Measurements from ENCODE around the gene KMT2C. TPM values are rescaled to one million over a fixed set of nuclear protein-coding genes. Genes with fewer than 3 reads are reported as not detected.

KMT2C gene
- total and polyA plus RNA-seq, 10 of the 15 experiments (the other 5 are each of a cell fraction or from before 2014, with no cell fraction given) = 3.3 to 45.2 (median 19.2) TPM

DNA sequence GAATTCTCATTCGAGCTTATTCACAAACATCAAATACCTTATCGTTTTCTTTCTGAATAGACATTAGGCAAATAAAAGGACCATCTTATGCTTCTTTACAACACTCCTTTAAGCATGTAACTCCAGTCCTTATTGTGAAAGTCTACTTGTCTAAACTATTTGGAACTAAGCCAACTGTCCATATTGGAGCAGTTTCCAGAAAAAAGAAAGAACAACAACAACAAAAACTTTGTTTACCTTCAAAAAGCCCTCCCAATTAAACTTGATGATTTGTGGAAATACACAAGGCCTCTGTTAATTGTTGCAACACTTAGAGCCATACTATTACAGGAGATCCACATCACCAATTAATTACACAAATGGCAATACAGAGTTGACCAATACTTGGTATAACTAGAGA lies 246.7 kb downstream of the KMT2C start:
- intact Hi-C loops (cut with micrococcal nuclease; ENCODE audit: unreplicated experiment) (no loop called here), in situ Hi-C loops (cut with MboI) (no loop called here)
- ATAC-seq (no peak), FAIRE-seq (no peak), DNase-seq (ENCODE audit: low read depth, low spot score) (no peak)
- no peak for TF ChIP-seq ESRRA (IDR thresholded peaks at IDR 0.05; ENCODE audit: low read length)
- no peak for TF ChIP-seq RBBP5 (conservative IDR thresholded peaks at IDR 0.05)
- TF ChIP-seq BACH1 (IDR thresholded peaks at IDR 0.05; ENCODE audit: borderline replicate concordance) = no peak
- TF ChIP-seq, protein P1, sequence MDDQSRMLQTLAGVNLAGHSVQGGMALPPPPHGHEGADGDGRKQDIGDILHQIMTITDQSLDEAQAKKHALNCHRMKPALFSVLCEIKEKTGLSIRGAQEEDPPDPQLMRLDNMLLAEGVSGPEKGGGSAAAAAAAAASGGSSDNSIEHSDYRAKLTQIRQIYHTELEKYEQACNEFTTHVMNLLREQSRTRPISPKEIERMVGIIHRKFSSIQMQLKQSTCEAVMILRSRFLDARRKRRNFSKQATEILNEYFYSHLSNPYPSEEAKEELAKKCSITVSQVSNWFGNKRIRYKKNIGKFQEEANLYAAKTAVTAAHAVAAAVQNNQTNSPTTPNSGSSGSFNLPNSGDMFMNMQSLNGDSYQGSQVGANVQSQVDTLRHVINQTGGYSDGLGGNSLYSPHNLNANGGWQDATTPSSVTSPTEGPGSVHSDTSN (IDR thresholded peaks at IDR 0.05; ENCODE audit: insufficient replicate concordance, low read depth, low read length) = no peak
- no peak for TF ChIP-seq SUZ12 (IDR thresholded peaks at IDR 0.05; ENCODE audit: unreplicated experiment)
- TF ChIP-seq CHD2 (IDR thresholded peaks at IDR 0.05; ENCODE audit: borderline replicate concordance, low read depth, low read length) = no peak
- no peak for TF ChIP-seq POLR2AphosphoS5 (IDR thresholded peaks at IDR 0.05; ENCODE audit: low read length)
- TF ChIP-seq CBX3 (IDR thresholded peaks at IDR 0.05; ENCODE audit: borderline replicate concordance, low read depth) = no peak
- TF ChIP-seq MEF2A (IDR thresholded peaks at IDR 0.05; ENCODE audit: insufficient read depth, low read depth, low read length) = no peak
- TF ChIP-seq, protein P2, sequence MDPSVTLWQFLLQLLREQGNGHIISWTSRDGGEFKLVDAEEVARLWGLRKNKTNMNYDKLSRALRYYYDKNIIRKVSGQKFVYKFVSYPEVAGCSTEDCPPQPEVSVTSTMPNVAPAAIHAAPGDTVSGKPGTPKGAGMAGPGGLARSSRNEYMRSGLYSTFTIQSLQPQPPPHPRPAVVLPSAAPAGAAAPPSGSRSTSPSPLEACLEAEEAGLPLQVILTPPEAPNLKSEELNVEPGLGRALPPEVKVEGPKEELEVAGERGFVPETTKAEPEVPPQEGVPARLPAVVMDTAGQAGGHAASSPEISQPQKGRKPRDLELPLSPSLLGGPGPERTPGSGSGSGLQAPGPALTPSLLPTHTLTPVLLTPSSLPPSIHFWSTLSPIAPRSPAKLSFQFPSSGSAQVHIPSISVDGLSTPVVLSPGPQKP (IDR thresholded peaks at IDR 0.05; ENCODE audit: low read depth, low read length) = no peak
- no peak for TF ChIP-seq RAD21 (IDR thresholded peaks at IDR 0.05; ENCODE audit: insufficient read depth, low read depth, low read length)
- no peak for TF ChIP-seq SMC3 (IDR thresholded peaks at IDR 0.05; ENCODE audit: borderline replicate concordance, low read length)
- Histone ChIP-seq H3K4me3 (no peak overlapping the region), H3K9me3 (replicated peaks; ENCODE audit: control insufficient read depth, insufficient read depth, low read length) (no peaks in the 10 kb centered on the region), H3K9ac (ENCODE audit: control insufficient read depth, insufficient read depth, low read length) (no peak overlapping the region), H3K4me1 (ENCODE audit: control insufficient read depth, insufficient read depth, low read length) (no peaks in the 10 kb centered on the region), H3K27me3 (replicated peaks in 1 of 2; ENCODE audit: control insufficient read depth in 2 of 2, insufficient read depth in 2 of 2, low read length in 1 of 2) (no peaks in the 10 kb centered on the region), H2AFZ (ENCODE audit: control insufficient read depth, low read depth, low read length) (no peak overlapping the region), H3K27ac (ENCODE audit: control insufficient read depth, insufficient read depth) (no peak overlapping the region), H3K36me3 (ENCODE audit: control insufficient read depth in 2 of 2, insufficient read depth in 2 of 2, low read length in 1 of 2) (peaks cover 5 to 25% of the 10 kb centered on the region in 2 experiments), H3K79me2 (ENCODE audit: control insufficient read depth, insufficient read depth, low read length) (no peaks in the 10 kb centered on the region), H3K4me2 (ENCODE audit: control insufficient read depth, insufficient read depth) (no peak overlapping the region), H4K20me1 (ENCODE audit: control insufficient read depth, insufficient read depth) (no peaks in the 10 kb centered on the region)
- no TSS peak for BruUV-seq (replicated peaks)
- POLR2A ChIA-PET = no interaction called here
- 100% methylated on average over 2 of the region's 2 CpGs for whole genome bisulfite sequencing (ENCODE audit: insufficient coverage, insufficient replicate concordance, low lambda C conversion rate, missing lambda C conversion rate)
- SMC1A ChIA-PET (ENCODE audit: uncharacterized antibody, unreplicated experiment) = no interaction called here
- RAD21 ChIA-PET (ENCODE audit: unreplicated experiment) = interaction anchor here (0.7 kb wide), 1 partner anchor 42 kb away, joined by 3 read pairs; no protein-coding TSS in a partner anchor
- CTCF ChIA-PET = no interaction called here

Measured in GM12878 (cell line).